ENCODE data around the gene ACYP2.

ACYP2 gene

DNA sequence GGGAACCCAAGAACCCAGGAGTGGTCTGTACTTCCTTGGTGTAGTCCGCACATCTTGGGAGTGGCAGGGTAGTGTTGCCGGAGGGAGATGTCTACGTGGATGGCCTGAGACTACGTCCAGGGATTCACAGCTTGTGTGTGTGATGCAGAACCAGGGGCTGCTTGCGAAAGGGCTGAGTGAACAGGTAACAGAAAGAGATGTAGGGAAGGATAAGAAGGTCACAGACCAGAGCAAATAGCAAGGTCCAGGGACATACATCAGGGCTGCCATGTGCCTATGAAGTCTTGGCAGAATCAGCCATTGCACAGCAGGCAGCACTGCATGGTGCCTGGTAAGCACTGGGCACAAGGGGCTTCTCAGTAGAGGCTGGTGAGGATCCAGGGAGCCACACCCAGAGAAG, 71.9 kb downstream of the ACYP2 start:
- H3K4me1 Mint-ChIP-seq, result no peaks in the 10 kb centered on the region
- DNase-seq (ENCODE audit: low spot score in 2 of 2) (no peak), ATAC-seq (replicated peaks; ENCODE audit: extremely low read depth, poor library complexity, severe bottlenecking) (no peak)
- H3K27ac Mint-ChIP-seq (ENCODE audit: low read depth), result no peak overlapping the region
- no peaks in the 10 kb centered on the region for H3K9me3 Mint-ChIP-seq
- no peaks in the 10 kb centered on the region for H3K36me3 Mint-ChIP-seq (ENCODE audit: insufficient read depth)
- no peaks in the 10 kb centered on the region for H3K27me3 Mint-ChIP-seq
- no peak overlapping the region for H3K4me3 Mint-ChIP-seq

DNA sequence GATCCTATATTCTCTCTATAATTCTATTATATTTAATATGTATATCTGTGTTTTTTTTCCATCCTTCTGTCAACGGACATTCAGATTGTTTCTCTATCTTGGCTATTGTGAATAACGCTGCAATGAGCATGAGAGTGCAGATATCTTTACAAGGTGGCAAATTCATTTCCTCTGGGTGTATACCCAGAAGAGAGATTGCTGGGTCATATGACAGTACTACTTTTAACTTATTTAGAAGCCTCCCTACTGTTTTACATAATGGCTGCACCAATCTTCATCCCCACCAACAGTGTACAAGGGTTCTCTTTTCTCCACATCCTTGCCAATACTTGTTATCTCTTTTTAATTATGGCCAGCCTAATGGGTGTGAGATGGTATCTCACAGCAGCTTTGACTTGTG, 74.1 kb downstream of the ACYP2 start:
- no peak for ATAC-seq (replicated peaks; ENCODE audit: extremely low read depth, poor library complexity, severe bottlenecking)
- Mint-ChIP-seq H3K4me1 (no peaks in the 10 kb centered on the region), H3K27ac (ENCODE audit: low read depth) (no peak overlapping the region), H3K36me3 (ENCODE audit: insufficient read depth) (no peaks in the 10 kb centered on the region), H3K4me3 (no peak overlapping the region), H3K27me3 (no peaks in the 10 kb centered on the region), H3K9me3 (no peaks in the 10 kb centered on the region)
- no peak for DNase-seq (ENCODE audit: low spot score in 2 of 2)

DNA sequence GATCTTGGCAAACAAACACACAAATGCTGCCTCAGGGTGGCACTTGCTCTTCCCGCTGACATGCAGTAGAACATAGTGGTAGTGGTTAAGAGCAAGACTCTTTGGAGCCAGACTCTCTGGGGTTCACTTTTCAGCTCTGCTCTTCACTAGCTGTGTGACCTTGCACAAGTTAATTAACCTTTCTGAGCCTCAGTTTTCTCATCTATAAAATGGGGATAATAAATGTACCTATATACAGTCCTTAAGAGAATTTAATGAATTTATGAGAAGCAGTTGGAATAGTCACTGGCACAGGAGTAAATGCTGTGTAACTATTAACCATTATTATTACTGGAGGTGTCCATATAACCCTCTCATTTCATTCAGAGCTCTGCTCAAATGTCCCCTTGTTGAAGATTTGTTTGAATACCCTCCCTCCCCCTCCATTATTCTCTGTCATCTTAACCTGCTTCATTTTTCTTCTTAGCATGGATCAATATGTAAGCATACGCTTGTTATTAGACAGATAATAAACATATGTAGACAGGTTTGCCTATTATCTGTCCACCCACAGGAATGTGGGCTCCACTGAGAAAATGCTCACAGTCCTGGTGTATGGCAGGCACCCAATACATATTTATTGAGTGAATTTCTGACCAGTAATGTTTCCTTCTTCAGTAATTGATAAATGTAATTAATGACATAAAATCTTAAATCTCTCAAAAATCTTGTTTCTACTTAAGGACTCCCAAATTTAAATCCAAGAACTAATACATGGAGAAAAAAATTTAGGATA, 76.1 kb downstream of the ACYP2 start:
- no peaks in the 10 kb centered on the region for H3K4me1 Mint-ChIP-seq
- H3K9me3 Mint-ChIP-seq, result no peaks in the 10 kb centered on the region
- H3K4me3 Mint-ChIP-seq, result no peak overlapping the region
- no peak overlapping the region for H3K27ac Mint-ChIP-seq (ENCODE audit: low read depth)
- DNase-seq (ENCODE audit: low spot score in 2 of 2) (no peak), ATAC-seq (replicated peaks; ENCODE audit: extremely low read depth, poor library complexity, severe bottlenecking) (no peak)
- H3K36me3 Mint-ChIP-seq (ENCODE audit: insufficient read depth), result no peaks in the 10 kb centered on the region
- no peaks in the 10 kb centered on the region for H3K27me3 Mint-ChIP-seq

DNA sequence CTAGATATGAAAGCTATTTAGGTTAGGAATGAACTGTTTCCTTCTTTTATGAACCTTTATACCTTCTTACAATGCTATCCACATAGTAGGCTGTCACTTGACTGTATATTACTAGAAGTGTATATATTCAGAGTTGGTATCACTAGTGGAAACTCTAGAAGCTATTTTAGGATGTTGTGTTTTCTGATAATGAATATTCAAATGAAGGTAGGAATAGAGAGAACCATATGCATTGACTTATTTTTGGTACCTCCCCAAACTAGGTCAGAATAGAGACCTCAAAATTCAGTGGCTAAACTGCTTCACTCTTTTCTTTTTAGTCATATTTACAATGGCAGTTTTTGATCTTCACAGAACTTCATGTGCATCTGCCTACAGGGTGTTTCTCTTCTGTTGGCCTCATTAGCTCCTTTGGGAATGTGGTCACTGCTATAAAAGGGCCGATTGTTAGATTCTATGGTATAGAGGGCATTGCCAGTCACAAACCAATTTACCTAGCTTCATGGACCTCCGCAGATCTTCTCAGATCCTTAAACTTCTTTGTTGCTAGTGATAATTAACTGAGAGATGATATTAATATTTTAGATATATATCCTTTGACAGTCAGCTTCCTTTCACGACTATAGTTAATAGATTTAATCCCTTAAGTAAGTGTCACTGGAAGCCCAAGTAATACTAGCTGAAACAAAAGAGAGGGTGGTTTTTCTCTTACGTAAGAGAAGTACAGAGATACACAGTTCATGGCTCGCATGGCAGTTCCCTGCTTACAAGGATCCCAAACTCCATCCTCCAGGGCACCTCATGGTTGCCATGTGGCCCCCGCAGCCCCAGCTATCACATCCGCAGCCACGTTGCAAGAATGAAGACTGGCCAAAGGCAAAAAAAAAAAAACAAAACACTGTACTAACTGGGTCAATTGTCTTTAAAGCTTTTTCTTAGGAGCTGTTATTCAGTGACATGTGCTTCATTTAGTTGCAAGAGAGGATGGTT, 79.6 kb downstream of the ACYP2 start:
- H3K27ac Mint-ChIP-seq (ENCODE audit: low read depth), result no peak overlapping the region
- DNase-seq (ENCODE audit: low spot score in 2 of 2), result no peak
- no peaks in the 10 kb centered on the region for H3K9me3 Mint-ChIP-seq
- no peaks in the 10 kb centered on the region for H3K4me1 Mint-ChIP-seq
- peaks cover 5% of the 10 kb centered on the region for H3K36me3 Mint-ChIP-seq (ENCODE audit: insufficient read depth)
- no peak overlapping the region for H3K4me3 Mint-ChIP-seq
- ATAC-seq (replicated peaks; ENCODE audit: extremely low read depth, poor library complexity, severe bottlenecking), result no peak
- no peaks in the 10 kb centered on the region for H3K27me3 Mint-ChIP-seq

DNA sequence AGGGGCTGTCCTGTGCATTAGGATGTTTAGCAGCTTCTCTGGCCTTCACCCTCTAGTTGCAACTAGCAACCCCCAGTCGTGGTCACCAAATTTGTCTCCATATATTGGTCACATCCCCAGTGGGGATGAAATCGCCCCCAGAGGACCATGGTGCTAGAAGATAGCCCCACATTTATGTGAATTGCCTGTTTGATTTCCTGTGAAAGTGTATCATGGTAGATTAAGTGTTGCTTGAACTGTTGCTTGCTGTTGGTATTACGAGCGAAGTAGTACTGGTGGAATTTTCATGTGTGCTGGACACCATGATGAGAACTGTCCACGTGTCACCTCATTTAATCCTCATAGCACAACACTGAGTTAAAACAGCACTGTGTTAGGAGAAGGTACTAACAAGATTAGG, 81.2 kb downstream of the ACYP2 start:
- ATAC-seq (replicated peaks; ENCODE audit: extremely low read depth, poor library complexity, severe bottlenecking) (no peak), DNase-seq (ENCODE audit: low spot score in 2 of 2) (no peak)
- H3K27ac Mint-ChIP-seq (ENCODE audit: low read depth), result no peak overlapping the region
- H3K9me3 Mint-ChIP-seq, result no peaks in the 10 kb centered on the region
- H3K27me3 Mint-ChIP-seq, result no peaks in the 10 kb centered on the region
- no peak overlapping the region for H3K4me3 Mint-ChIP-seq
- H3K4me1 Mint-ChIP-seq, result no peaks in the 10 kb centered on the region
- peaks cover 5% of the 10 kb centered on the region for H3K36me3 Mint-ChIP-seq (ENCODE audit: insufficient read depth)

DNA sequence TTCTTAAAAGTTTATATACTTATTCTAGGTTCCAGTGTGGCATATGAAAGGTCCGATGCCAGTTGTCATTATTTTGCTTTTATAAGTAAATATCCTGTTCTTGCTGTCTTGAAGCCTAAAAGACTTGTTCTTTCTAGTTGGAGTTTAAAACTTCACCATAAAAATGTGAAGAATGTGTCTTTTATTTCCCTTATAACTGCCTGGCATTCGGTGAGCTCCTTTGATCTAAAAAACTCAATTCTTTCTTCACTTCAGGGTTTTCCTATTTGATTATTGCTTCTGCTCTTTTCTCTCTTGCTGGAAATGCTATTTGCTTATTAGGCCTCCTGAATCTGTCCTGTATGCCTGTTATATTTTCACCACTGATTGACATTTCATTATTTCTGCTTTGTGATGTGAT, 89.1 kb downstream of the ACYP2 start:
- H3K27ac Mint-ChIP-seq (ENCODE audit: low read depth), result no peak overlapping the region
- H3K9me3 Mint-ChIP-seq, result no peaks in the 10 kb centered on the region
- ATAC-seq (replicated peaks; ENCODE audit: extremely low read depth, poor library complexity, severe bottlenecking), result no peak
- H3K27me3 Mint-ChIP-seq, result no peaks in the 10 kb centered on the region
- peaks cover 5% of the 10 kb centered on the region for H3K4me1 Mint-ChIP-seq
- no peak for DNase-seq (ENCODE audit: low spot score in 2 of 2)
- no peaks in the 10 kb centered on the region for H3K36me3 Mint-ChIP-seq (ENCODE audit: insufficient read depth)
- no peak overlapping the region for H3K4me3 Mint-ChIP-seq

DNA sequence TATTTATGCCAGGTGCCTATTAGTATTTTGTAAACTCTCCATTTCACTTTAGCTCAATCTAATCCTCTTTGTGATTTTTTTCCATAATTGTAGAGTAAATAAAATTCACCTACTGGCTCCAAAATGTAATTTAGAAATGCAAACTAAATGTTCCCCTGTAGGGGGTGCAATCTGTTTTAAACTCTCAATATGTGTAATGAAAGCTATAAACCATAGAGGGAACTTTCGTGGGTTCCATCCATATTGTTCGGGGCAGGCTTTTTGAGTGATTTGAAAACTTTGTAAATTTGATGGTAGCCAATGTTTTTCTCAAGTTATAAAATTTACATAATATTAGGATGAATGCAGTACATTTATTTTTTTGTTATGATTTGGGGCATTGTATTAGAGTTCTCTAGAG, 91.2 kb downstream of the ACYP2 start:
- Mint-ChIP-seq H3K36me3 (ENCODE audit: insufficient read depth) (no peaks in the 10 kb centered on the region), H3K27ac (ENCODE audit: low read depth) (no peak overlapping the region), H3K27me3 (no peaks in the 10 kb centered on the region), H3K4me3 (no peak overlapping the region), H3K4me1 (peaks cover 5% of the 10 kb centered on the region), H3K9me3 (no peaks in the 10 kb centered on the region)
- ATAC-seq (replicated peaks; ENCODE audit: extremely low read depth, poor library complexity, severe bottlenecking), result no peak
- DNase-seq (ENCODE audit: low spot score in 2 of 2), result no peak

DNA sequence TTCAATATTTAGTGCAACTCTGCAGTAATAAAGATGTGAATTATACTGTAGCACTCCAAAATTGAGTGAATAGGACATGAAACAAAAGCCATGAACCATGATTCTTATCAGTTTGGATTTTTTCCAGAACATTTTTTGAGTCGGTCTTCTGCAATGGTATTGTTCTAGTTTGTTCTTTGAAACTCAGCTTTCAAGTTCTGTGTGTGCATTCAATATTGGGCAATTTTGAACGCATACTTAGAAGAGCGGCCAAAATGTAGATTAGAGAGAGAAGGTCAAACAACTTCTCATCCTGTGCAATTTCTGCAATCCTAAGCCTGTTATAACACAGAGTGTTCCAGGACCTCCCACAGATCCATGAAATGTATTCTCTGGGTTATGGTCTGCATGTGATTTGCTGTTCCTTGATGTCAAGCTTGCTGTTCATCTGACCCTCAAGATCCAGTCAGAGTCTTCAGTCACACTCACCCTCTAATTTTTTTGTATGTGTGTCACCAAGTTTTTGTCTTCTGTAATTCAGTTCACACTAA, 92.3 kb downstream of the ACYP2 start:
- no peak for DNase-seq (ENCODE audit: low spot score in 2 of 2)
- H3K4me3 Mint-ChIP-seq, result no peak overlapping the region
- no peak for ATAC-seq (replicated peaks; ENCODE audit: extremely low read depth, poor library complexity, severe bottlenecking)
- no peaks in the 10 kb centered on the region for H3K9me3 Mint-ChIP-seq
- no peak overlapping the region for H3K27ac Mint-ChIP-seq (ENCODE audit: low read depth)
- no peaks in the 10 kb centered on the region for H3K27me3 Mint-ChIP-seq
- peaks cover 5% of the 10 kb centered on the region for H3K4me1 Mint-ChIP-seq
- H3K36me3 Mint-ChIP-seq (ENCODE audit: insufficient read depth), result no peaks in the 10 kb centered on the region

DNA sequence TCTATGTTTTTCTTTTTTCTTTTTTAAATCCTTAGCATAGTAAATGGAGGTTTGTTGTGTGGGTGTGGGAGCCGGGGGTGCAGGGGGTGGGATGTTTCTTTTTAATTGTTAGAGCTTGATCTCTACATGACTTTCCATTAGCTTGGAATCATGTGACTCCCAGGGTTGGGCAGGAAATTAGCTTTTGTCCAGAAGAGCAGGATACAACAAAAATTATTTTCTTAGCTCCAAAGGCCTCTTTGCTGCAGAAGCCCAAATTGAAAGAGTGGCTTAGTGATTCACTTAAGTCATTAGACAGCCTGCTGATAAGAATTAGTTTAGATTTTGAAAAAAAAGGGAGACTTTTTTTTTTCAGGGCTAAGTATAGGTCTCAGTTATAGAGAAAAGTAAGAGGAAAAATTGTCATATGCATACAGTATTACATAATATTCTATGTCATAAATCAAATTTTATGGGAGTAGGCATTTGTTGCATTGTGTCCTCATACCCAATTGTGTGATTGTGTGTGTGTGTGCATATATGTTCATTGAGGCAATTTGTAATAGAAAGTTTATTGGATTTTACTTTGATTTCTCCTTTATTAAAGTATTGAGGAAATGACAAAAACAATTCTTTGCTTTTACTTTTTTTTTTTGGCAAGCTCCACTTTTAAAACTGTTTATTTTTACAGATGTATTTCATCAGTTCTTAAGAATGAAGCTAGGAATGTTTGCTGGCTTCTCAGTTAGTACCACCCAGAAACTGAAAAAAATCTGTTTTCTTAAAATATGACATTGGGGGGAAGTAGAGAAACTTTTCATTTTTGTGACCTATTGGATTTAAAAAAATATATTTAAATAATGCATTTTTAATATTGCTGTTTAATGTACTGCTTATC, 93.2 kb downstream of the ACYP2 start:
- Mint-ChIP-seq H3K27ac (ENCODE audit: low read depth) (no peak overlapping the region), H3K4me1 (peaks cover 5% of the 10 kb centered on the region), H3K9me3 (peaks cover 4% of the 10 kb centered on the region), H3K36me3 (ENCODE audit: insufficient read depth) (no peaks in the 10 kb centered on the region), H3K4me3 (no peak overlapping the region), H3K27me3 (no peaks in the 10 kb centered on the region)
- ATAC-seq (replicated peaks; ENCODE audit: extremely low read depth, poor library complexity, severe bottlenecking), result no peak
- no peak for DNase-seq (ENCODE audit: low spot score in 2 of 2)

DNA sequence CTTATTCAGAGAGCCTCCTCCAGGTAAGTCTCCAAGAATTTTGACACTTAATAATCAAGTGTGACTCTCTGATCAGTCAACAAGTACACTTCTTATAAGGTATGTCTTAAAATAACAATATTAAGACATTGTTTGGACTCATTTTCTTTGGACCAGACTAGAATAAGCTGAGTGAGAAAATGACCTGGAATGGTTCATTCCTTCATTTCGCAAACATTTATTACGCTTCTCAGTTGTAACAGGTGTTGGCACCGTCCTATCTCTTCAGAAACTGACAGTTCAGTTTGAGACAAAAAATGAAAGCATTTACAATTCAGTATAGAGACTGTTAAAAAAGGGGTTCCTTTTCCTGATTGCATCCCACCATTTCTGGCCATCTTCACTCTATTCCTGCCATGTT, 94.0 kb downstream of the ACYP2 start:
- Mint-ChIP-seq H3K9me3 (peaks cover 4% of the 10 kb centered on the region), H3K4me3 (no peak overlapping the region), H3K27me3 (no peaks in the 10 kb centered on the region), H3K27ac (ENCODE audit: low read depth) (no peak overlapping the region), H3K36me3 (ENCODE audit: insufficient read depth) (no peaks in the 10 kb centered on the region), H3K4me1 (peaks cover 5% of the 10 kb centered on the region)
- no peak for ATAC-seq (replicated peaks; ENCODE audit: extremely low read depth, poor library complexity, severe bottlenecking)
- no peak for DNase-seq (ENCODE audit: low spot score in 2 of 2)

DNA sequence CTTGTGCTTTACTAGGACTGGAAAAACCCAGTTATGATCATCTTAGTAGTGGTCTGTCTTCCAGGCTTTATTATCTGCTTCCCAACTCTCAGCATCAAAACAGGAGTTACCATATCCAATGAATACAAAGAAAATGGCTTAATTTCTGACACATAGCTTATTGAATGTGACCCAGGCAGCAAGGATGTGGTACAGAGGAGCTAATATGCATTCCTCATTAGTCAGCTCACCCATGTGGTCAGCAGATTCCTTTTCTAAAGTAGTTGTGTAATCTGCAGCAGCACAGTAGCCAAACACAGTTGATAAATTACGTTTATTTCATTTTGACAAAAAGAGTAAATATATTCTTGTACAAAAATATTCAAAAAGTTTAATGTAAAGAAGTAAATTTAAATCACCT, 97.0 kb downstream of the ACYP2 start:
- Mint-ChIP-seq H3K27ac (ENCODE audit: low read depth) (no peak overlapping the region), H3K4me1 (no peaks in the 10 kb centered on the region), H3K36me3 (ENCODE audit: insufficient read depth) (peaks cover 2% of the 10 kb centered on the region), H3K9me3 (peaks cover 9% of the 10 kb centered on the region), H3K27me3 (no peaks in the 10 kb centered on the region), H3K4me3 (no peak overlapping the region)
- DNase-seq (ENCODE audit: low spot score in 2 of 2) (no peak), ATAC-seq (replicated peaks; ENCODE audit: extremely low read depth, poor library complexity, severe bottlenecking) (no peak)

DNA sequence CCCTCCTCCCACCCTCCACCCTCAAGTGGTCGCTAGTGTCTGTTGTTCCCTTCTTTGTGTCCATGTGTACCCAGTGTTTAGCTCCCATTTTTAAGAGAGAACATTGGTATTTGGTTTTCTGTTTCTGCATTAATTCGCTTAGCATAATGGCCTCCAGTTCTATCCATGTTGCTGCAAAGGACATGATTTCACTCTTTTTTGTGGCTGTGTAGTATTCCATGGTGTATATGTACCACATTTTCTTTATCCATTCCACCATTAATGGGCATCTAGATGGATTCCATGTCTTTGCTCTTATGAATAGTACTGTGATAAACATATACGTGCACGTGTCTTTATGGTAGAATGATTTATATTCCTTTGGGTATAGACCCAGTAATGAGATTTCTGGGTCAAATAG, 97.7 kb downstream of the ACYP2 start:
- Mint-ChIP-seq H3K4me3 (no peak overlapping the region), H3K9me3 (peaks cover 9% of the 10 kb centered on the region), H3K27ac (ENCODE audit: low read depth) (no peak overlapping the region), H3K36me3 (ENCODE audit: insufficient read depth) (peaks cover 2% of the 10 kb centered on the region), H3K27me3 (no peaks in the 10 kb centered on the region), H3K4me1 (no peaks in the 10 kb centered on the region)
- no peak for ATAC-seq (replicated peaks; ENCODE audit: extremely low read depth, poor library complexity, severe bottlenecking)
- DNase-seq (ENCODE audit: low spot score in 2 of 2), result no peak
